Activated effector memory CD4-positive, alpha-beta T cell treated with Interleukin-2 at 50 U/mL for 16 hours (primary cell): Measurements from ENCODE around the gene CHMP2A.

Experiments used
- DNase-seq: peaks from one replicate; pipeline ENCODE4 v3.0.0-alpha.2; 2020

The CHMP2A gene

GRCh38 chr19:58536852-58537798 lies 17.8 kb downstream of the CHMP2A start:
- DNase-seq: no peak

- no peak for DNase-seq
Measured at GRCh38 chr19:58535857-58536256, 19.0 kb downstream of the CHMP2A start.

GRCh38 chr19:58531034-58531840 lies 23.7 kb downstream of the CHMP2A start:
- no peak for DNase-seq

- no peak for DNase-seq
Measured at GRCh38 chr19:58529405-58529804, 25.5 kb downstream of the CHMP2A start.

- DNase-seq: no peak
Measured at GRCh38 chr19:58522709-58523108, 32.2 kb downstream of the CHMP2A start.

GRCh38 chr19:58521651-58522050 lies 33.3 kb downstream of the CHMP2A start:
- DNase-seq: no peak

GRCh38 chr19:58520257-58520599 lies 34.7 kb downstream of the CHMP2A start:
- DNase-seq: no peak

GRCh38 chr19:58519355-58520256 lies 35.3 kb downstream of the CHMP2A start, which contains the start of gene ZBTB45:
Gene ZBTB45, minus strand, starts transcription at chr19:58519810. Its CDS starts 2,137 bp downstream, at chr19:58517673.
- DNase-seq: peak; percentile 81

GRCh38 chr19:58519087-58519354 lies 35.9 kb downstream of the CHMP2A start:
- DNase-seq: no peak

- DNase-seq: no peak
Measured at GRCh38 chr19:58518256-58519086, 36.4 kb downstream of the CHMP2A start.

- DNase-seq: no peak
Measured at GRCh38 chr19:58516964-58517833, 37.7 kb downstream of the CHMP2A start.

- DNase-seq: no peak
Measured at GRCh38 chr19:58516246-58516836, 38.6 kb downstream of the CHMP2A start.

- DNase-seq: no peak
Measured at GRCh38 chr19:58515259-58515658, 39.6 kb downstream of the CHMP2A start.

GRCh38 chr19:58514564-58515022 lies 40.3 kb downstream of the CHMP2A start:
- DNase-seq: no peak

- DNase-seq: peak; percentile 90
Measured at GRCh38 chr19:58513694-58514563, 41.0 kb downstream of the CHMP2A start.

- no peak for DNase-seq
Measured at GRCh38 chr19:58513213-58513693, 41.7 kb downstream of the CHMP2A start.

GRCh38 chr19:58511353-58512208 lies 43.3 kb downstream of the CHMP2A start, which contains the start of gene SLC27A5:
Gene SLC27A5, minus strand, starts transcription at chr19:58511992. Its CDS starts 37 bp downstream, at chr19:58511955.
- DNase-seq: no peak
